ENCODE measurements around the gene KIFBP. TPM values are rescaled to one million over a fixed set of nuclear protein-coding genes. Genes with fewer than 3 reads are reported as not detected.
"Not testable (repeated sequence)": the region's sequence is repeated elsewhere in the genome, so short reads cannot be mapped to it uniquely, and the experiment has no call there.

Gene KIFBP, protein sequence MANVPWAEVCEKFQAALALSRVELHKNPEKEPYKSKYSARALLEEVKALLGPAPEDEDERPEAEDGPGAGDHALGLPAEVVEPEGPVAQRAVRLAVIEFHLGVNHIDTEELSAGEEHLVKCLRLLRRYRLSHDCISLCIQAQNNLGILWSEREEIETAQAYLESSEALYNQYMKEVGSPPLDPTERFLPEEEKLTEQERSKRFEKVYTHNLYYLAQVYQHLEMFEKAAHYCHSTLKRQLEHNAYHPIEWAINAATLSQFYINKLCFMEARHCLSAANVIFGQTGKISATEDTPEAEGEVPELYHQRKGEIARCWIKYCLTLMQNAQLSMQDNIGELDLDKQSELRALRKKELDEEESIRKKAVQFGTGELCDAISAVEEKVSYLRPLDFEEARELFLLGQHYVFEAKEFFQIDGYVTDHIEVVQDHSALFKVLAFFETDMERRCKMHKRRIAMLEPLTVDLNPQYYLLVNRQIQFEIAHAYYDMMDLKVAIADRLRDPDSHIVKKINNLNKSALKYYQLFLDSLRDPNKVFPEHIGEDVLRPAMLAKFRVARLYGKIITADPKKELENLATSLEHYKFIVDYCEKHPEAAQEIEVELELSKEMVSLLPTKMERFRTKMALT
- total RNA-seq, result 10 to 100 TPM; 20.2 to 31.2 (median 22.6) TPM

DNA sequence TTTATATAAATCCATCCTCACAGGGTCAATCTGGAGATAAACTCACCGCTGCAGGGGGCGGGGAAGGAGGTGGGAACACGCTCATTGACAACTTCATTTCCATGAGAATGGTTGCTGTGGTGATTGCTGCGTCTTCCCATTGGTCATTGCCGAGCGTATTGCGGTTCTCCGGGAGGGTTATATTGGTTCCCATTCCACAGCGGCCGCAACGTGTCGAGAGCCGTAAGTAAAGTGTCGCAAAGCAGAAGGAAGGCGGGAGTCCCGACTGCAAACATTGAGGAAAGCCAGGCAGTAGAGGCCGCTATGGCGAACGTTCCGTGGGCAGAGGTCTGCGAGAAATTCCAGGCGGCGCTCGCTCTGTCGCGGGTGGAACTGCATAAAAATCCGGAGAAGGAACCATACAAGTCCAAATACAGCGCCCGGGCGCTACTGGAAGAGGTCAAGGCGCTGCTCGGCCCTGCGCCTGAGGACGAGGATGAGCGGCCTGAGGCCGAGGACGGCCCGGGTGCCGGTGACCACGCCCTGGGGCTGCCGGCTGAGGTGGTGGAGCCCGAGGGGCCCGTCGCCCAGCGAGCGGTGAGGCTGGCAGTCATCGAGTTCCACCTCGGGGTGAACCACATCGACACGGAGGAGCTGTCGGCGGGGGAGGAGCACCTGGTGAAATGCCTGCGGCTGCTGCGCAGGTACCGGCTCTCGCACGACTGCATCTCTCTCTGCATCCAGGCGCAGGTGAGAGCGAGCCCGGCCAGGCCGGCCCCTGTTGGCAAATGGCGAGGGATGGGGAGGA lies at the start of gene KIFBP:
KIFBP (plus strand) TSS at position 274 of the 787 bp plus-strand sequence; CDS start at position 304, 30 bp downstream.
- Histone ChIP-seq H3K9me3 (no peaks in the 10 kb centered on the region), H3K27me3 (no peaks in the 10 kb centered on the region), H3K27ac (peak within 1 kb of the TSS; percentile 88 to 93 (median 89)), H3K36me3 (no peaks in the 10 kb centered on the region), H3K4me3 (peak within 1 kb of the TSS; percentile 68 to 89 (median 74)), H3K4me1 (peaks cover 5 to 45% (median 33%) of the 10 kb centered on the region in 4 donors)
- intact Hi-C loops (cut with DNase I; ENCODE audit: low total_unique reads), result no loop called here
- in situ Hi-C loops (cut with MboI; ENCODE audit: low pct_ligation_motif_present in 1 of 4, low pct_unique_long_range_greater_than_20kb in 1 of 4, low sequenced_read_pairs in 3 of 4), result loop anchor here in 3 of 4 donors (25.0 kb wide), 2 partner anchors 124 to 399 kb away; partner anchors contain the start of gene VPS26A (in 1 of the 3)
- TF ChIP-seq, protein P1, sequence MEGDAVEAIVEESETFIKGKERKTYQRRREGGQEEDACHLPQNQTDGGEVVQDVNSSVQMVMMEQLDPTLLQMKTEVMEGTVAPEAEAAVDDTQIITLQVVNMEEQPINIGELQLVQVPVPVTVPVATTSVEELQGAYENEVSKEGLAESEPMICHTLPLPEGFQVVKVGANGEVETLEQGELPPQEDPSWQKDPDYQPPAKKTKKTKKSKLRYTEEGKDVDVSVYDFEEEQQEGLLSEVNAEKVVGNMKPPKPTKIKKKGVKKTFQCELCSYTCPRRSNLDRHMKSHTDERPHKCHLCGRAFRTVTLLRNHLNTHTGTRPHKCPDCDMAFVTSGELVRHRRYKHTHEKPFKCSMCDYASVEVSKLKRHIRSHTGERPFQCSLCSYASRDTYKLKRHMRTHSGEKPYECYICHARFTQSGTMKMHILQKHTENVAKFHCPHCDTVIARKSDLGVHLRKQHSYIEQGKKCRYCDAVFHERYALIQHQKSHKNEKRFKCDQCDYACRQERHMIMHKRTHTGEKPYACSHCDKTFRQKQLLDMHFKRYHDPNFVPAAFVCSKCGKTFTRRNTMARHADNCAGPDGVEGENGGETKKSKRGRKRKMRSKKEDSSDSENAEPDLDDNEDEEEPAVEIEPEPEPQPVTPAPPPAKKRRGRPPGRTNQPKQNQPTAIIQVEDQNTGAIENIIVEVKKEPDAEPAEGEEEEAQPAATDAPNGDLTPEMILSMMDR (IDR thresholded peaks at IDR 0.05), result peak in 4 of 5 experiments; percentile 20 to 47 (median 36)
- TF ChIP-seq EP300 (IDR thresholded peaks at IDR 0.05; ENCODE audit: low read depth) (no peak), POLR2AphosphoS5 (IDR thresholded peaks at IDR 0.05) (peak; percentile 95 to 98 (median 95)), POLR2A (IDR thresholded peaks at IDR 0.05) (peak; percentile 93)
- WGBS, 2 donors (ENCODE audit: low coverage in 1 of 2), result 2% methylated on average over 35 of the region's 62 CpGs; no CpG with 5 or more reads in 1 of the 2 donors
- DNase-seq, result peak; percentile 94

DNA sequence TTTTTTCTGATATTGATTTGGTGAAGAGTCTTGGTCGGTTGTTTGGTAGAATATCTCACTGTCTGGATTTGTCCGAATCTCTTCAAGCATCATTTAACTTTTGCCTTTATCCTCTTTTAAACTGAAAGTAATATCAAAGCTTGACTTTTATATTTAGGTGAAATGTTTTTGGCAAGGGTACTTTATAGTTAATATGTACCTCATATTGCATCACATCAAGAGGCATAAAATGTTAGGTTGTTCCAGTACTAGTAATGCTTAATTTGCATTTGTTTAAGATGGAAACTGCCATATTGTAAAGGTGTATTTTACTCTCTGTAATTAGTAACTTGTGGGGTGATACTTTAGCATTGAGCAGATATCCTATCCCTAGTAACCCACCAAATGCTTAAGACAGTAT lies 49.7 kb upstream of the KIFBP start:
- no peak overlapping the region for H3K4me3 ChIP-seq
- H3K27me3 ChIP-seq, result no peaks in the 10 kb centered on the region
- no peak overlapping the region for H3K27ac ChIP-seq
- no peaks in the 10 kb centered on the region for H3K4me1 ChIP-seq
- H3K9me3 ChIP-seq, result no peaks in the 10 kb centered on the region
- no peak for DNase-seq
- in situ Hi-C loops (cut with MboI; ENCODE audit: low pct_ligation_motif_present in 1 of 4, low pct_unique_long_range_greater_than_20kb in 1 of 4, low sequenced_read_pairs in 3 of 4), result no loop called here
- TF ChIP-seq, protein P1 (IDR thresholded peaks at IDR 0.05), result no peak
- TF ChIP-seq POLR2AphosphoS5 (IDR thresholded peaks at IDR 0.05), result no peak
- no peak for TF ChIP-seq EP300 (IDR thresholded peaks at IDR 0.05; ENCODE audit: low read depth)
- TF ChIP-seq POLR2A (IDR thresholded peaks at IDR 0.05), result no peak
- H3K36me3 ChIP-seq, result peaks cover 0 to 70% (median 20%) of the 10 kb centered on the region in 4 donors
- WGBS, 2 donors (ENCODE audit: low coverage in 1 of 2), result 86 to 89% methylated on average over 2 of the region's 2 CpGs
- intact Hi-C loops (cut with DNase I; ENCODE audit: low total_unique reads), result no loop called here

DNA sequence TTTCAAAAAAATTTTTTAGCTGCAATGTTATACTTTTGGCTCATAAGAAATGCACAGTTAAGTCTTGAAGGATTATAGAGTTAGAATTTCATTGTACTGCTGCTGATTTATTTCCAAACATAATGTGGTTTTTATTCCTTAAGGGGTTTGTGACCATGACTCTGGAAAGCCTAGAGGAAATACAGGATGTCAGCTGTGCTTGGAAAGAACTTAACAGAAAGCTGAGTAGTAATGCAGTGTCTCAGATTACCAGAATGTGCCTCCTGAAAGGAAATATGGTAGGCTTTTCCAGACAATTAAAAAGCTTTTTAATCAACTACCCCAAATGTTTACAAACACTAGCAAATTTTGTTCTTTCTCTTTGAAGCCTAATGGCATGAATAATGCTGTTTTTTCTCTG lies 47.7 kb upstream of the KIFBP start:
- H3K4me1 ChIP-seq; DNase-seq; H3K27me3 ChIP-seq; H3K27ac ChIP-seq; in situ Hi-C loops (cut with MboI; ENCODE audit: low pct_ligation_motif_present in 1 of 4, low pct_unique_long_range_greater_than_20kb in 1 of 4, low sequenced_read_pairs in 3 of 4); intact Hi-C loops (cut with DNase I; ENCODE audit: low total_unique reads); H3K9me3 ChIP-seq; H3K4me3 ChIP-seq: not testable (repeated sequence)
- H3K36me3 ChIP-seq, result peaks cover 0 to 58% (median 22%) of the 10 kb centered on the region in 4 donors

DNA sequence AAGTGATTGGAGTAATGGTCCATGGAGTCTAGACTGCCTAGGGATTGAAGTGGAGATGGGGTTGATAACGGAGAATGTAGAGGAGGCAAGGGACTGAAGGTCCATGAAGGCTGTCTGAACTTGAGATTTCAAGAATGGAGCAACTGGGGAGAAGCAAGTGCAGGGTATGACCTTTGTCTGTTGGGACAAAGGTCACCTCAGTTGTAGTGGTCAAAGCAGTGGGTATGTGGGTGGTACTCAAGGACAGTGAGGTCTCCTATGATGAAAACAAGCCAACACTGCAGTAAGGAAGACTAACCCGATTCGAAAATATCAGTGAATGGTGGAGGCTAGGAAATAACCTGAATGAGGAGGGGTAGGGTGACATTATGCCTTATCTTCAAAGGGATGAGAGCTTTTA lies 38.0 kb upstream of the KIFBP start:
- TF ChIP-seq POLR2A (IDR thresholded peaks at IDR 0.05), result no peak
- no peak for TF ChIP-seq EP300 (IDR thresholded peaks at IDR 0.05; ENCODE audit: low read depth)
- TF ChIP-seq, protein P1 (IDR thresholded peaks at IDR 0.05), result no peak
- TF ChIP-seq POLR2AphosphoS5 (IDR thresholded peaks at IDR 0.05), result no peak
- no peak for DNase-seq
- no peaks in the 10 kb centered on the region for H3K27me3 ChIP-seq
- in situ Hi-C loops (cut with MboI; ENCODE audit: low pct_ligation_motif_present in 1 of 4, low pct_unique_long_range_greater_than_20kb in 1 of 4, low sequenced_read_pairs in 3 of 4), result no loop called here
- no peak overlapping the region for H3K4me3 ChIP-seq
- peaks cover 0 to 31% (median 15%) of the 10 kb centered on the region in 4 donors for H3K36me3 ChIP-seq
- H3K9me3 ChIP-seq, result no peaks in the 10 kb centered on the region
- no peak overlapping the region for H3K27ac ChIP-seq
- WGBS, 2 donors (ENCODE audit: low coverage in 1 of 2), result 83 to 99% methylated on average over 1 to 3 of the region's 3 CpGs
- intact Hi-C loops (cut with DNase I; ENCODE audit: low total_unique reads), result no loop called here
- H3K4me1 ChIP-seq, result peaks cover 5 to 8% (median 6%) of the 10 kb centered on the region in 4 donors

All from transverse colon (tissue), 4 donors.